OCI-LY1 (cell line): ENCODE measurements around the gene ATP1A3.

Experiments
- H2AFZ ChIP-seq: fragments of 200-600 bp; sonication (generic), shearing (Covaris generic); 2 replicates; pipeline ENCODE4 v1.6.0; 2014; ENCODE audit warnings: antibody characterized with exemption, mild to moderate bottlenecking, low read length
- H3F3A ChIP-seq: fragments of 200-600 bp; sonication (generic), shearing (Covaris generic); 2 replicates; pipeline ENCODE4 v1.6.0; 2014; ENCODE audit warnings: mild to moderate bottlenecking, antibody characterized with exemption, low read length, moderate library complexity; ENCODE audit not compliant: insufficient read depth
- H3K27ac ChIP-seq: fragments of 200-600 bp; sonication (generic); 2 replicates; pipeline ENCODE4 v1.5.1; 2014; ENCODE audit warnings: low read length, mixed run types, mild to moderate bottlenecking, low read depth; ENCODE audit not compliant: poor library complexity, severe bottlenecking
- H3K27me3 ChIP-seq: fragments of 200-600 bp; sonication (generic); 2 replicates; pipeline ENCODE4 v1.6.0; 2014; ENCODE audit warnings: antibody characterized with exemption, mild to moderate bottlenecking, low read length, moderate library complexity; ENCODE audit not compliant: insufficient read depth
- H3K36me3 ChIP-seq: fragments of 200-600 bp; sonication (generic); 2 replicates; pipeline ENCODE4 v1.6.1; 2014; ENCODE audit warnings: mild to moderate bottlenecking, antibody characterized with exemption, low read length, moderate library complexity, mixed read lengths; ENCODE audit not compliant: insufficient read depth
- H3K4me1 ChIP-seq: fragments of 200-600 bp; sonication (generic); 2 replicates; pipeline ENCODE4 v1.5.1; 2014; ENCODE audit warnings: mild to moderate bottlenecking, low read length, moderate library complexity; ENCODE audit not compliant: insufficient read depth, severe bottlenecking
- H3K4me2 ChIP-seq: fragments of 200-600 bp; sonication (generic), shearing (Covaris generic); 2 replicates; pipeline ENCODE4 v1.6.1; 2014; ENCODE audit warnings: low read length
- H3K4me3 ChIP-seq: fragments of 200-600 bp; sonication (generic); 2 replicates; pipeline ENCODE4 v1.5.1; 2014; ENCODE audit warnings: low read length, low read depth, mild to moderate bottlenecking, mixed read lengths; ENCODE audit not compliant: poor library complexity, severe bottlenecking
- H3K79me2 ChIP-seq: fragments of 200-600 bp; shearing (Covaris generic); 2 replicates; pipeline ENCODE4 v1.6.1; 2016; ENCODE audit warnings: mixed run types, low read length, mixed read lengths; ENCODE audit not compliant: insufficient read depth
- H3K9ac ChIP-seq: fragments of 200-600 bp; sonication (generic), shearing (Covaris generic); 2 replicates; pipeline ENCODE4 v1.6.1; 2014; ENCODE audit warnings: mild to moderate bottlenecking, low read length, mixed read lengths
- H3K9me2 ChIP-seq: fragments of 200-600 bp; sonication (generic), shearing (Covaris generic); 2 replicates; pipeline ENCODE4 v1.6.1; 2014; ENCODE audit warnings: low read depth, mild to moderate bottlenecking, low read length, mixed read lengths
- H3K9me3 ChIP-seq: fragments of 200-600 bp; shearing (Covaris generic); 2 replicates; pipeline ENCODE4 v1.6.1; 2014; ENCODE audit warnings: low read length, mixed read lengths
- H4K20me1 ChIP-seq: fragments of 200-600 bp; sonication (generic), shearing (Covaris generic); 2 replicates; pipeline ENCODE4 v1.6.0; 2016; ENCODE audit warnings: mild to moderate bottlenecking, low read length; ENCODE audit not compliant: insufficient read depth
- EZH2 ChIP-seq: fragments of 200-600 bp; sonication (generic), shearing (Covaris generic); IDR thresholded peaks from 2 replicates; pipeline ENCODE4 v1.8.0; 2017; ENCODE audit warnings: borderline replicate concordance, mixed run types, mild to moderate bottlenecking, antibody characterized with exemption, low read length, moderate library complexity, mixed read lengths
- TF ChIP-seq, protein P1 (sequence below): fragments of 200-600 bp; sonication (generic), shearing (Covaris generic); IDR thresholded peaks from 2 replicates; pipeline ENCODE4 v1.5.1; 2017; ENCODE audit warnings: mild to moderate bottlenecking, antibody characterized with exemption, low read length, moderate library complexity, mixed read lengths

Gene ATP1A3

DNA sequence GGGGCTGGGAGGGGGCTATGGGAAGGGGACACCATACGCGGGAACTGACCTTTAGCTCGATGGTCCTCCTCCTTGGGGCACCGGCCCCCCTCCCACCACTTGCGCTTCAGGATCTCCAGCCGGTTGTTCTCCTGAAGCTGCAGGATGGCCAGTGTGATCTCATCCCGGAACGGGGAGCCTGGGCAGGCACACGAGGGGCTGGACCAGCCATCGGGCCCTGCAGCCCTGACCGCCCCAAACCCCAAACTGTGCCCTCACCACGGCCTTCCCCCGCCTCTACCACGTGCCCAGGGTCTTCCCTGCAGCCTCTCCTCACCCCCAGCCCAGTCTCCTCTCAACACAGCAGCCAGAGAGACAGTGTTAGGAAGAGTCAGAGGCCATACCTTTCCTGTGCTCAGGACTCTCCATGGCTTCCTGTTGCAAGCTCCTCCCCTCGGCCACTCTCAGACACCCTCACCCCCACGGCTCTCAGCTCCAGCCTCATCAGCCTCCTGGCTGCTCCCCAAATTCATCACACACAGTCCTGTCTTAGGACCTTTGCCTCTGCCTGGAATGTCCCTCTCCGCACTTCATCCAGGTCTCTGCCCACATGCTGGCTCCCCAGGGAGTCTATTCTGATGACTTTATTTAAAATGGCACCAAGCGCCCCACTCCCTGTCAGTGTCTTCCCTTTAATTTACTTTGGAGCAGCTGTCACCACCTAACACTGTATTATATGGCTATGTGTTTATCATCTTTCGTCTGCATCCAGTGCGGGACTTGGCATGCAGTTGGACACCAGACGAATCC is 9.7 kb upstream of the ATP1A3 start:
- Histone ChIP-seq H3K9me2 (no peaks in the 10 kb centered on the region), H3F3A (no peaks in the 10 kb centered on the region), H3K4me3 (no peak overlapping the region), H3K9ac (no peak overlapping the region), H3K4me2 (no peak overlapping the region), H3K27ac (no peak overlapping the region), H3K27me3 (peaks cover 9% of the 10 kb centered on the region), H3K9me3 (no peaks in the 10 kb centered on the region), H3K79me2 (no peaks in the 10 kb centered on the region), H3K36me3 (no peaks in the 10 kb centered on the region), H3K4me1 (no peaks in the 10 kb centered on the region), H4K20me1 (no peaks in the 10 kb centered on the region), H2AFZ (no peak overlapping the region)
- TF ChIP-seq, protein P1, sequence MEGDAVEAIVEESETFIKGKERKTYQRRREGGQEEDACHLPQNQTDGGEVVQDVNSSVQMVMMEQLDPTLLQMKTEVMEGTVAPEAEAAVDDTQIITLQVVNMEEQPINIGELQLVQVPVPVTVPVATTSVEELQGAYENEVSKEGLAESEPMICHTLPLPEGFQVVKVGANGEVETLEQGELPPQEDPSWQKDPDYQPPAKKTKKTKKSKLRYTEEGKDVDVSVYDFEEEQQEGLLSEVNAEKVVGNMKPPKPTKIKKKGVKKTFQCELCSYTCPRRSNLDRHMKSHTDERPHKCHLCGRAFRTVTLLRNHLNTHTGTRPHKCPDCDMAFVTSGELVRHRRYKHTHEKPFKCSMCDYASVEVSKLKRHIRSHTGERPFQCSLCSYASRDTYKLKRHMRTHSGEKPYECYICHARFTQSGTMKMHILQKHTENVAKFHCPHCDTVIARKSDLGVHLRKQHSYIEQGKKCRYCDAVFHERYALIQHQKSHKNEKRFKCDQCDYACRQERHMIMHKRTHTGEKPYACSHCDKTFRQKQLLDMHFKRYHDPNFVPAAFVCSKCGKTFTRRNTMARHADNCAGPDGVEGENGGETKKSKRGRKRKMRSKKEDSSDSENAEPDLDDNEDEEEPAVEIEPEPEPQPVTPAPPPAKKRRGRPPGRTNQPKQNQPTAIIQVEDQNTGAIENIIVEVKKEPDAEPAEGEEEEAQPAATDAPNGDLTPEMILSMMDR, result no peak
- no peak for TF ChIP-seq EZH2

DNA sequence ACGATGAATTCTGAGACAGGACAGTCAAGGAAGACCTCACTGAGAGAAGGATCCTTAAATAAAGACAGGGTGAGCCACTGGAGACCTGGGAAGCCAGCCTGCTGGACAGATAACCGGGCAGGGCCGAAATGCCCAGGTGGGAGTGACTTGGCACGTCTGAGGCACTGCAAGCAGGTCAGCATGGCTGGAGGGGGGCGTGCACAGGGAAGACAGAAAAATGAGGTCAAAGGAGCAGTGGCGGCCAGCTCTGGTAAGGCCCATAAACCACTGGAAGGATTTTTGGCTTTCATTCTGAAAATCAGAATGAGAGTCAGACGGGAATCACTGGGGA is 5.8 kb upstream of the ATP1A3 start:
- peaks cover 14% of the 10 kb centered on the region for H3K27me3 ChIP-seq
- no peaks in the 10 kb centered on the region for H4K20me1 ChIP-seq
- no peak overlapping the region for H3K4me3 ChIP-seq
- no peaks in the 10 kb centered on the region for H3K79me2 ChIP-seq
- H3K27ac ChIP-seq, result no peak overlapping the region
- no peaks in the 10 kb centered on the region for H3F3A ChIP-seq
- TF ChIP-seq, protein P1, result no peak
- TF ChIP-seq EZH2, result no peak
- H3K9me3 ChIP-seq, result no peaks in the 10 kb centered on the region
- no peak overlapping the region for H3K9ac ChIP-seq
- H3K4me2 ChIP-seq, result no peak overlapping the region
- no peaks in the 10 kb centered on the region for H3K9me2 ChIP-seq
- H3K36me3 ChIP-seq, result no peaks in the 10 kb centered on the region
- H2AFZ ChIP-seq, result no peak overlapping the region
- H3K4me1 ChIP-seq, result peaks cover 13% of the 10 kb centered on the region

DNA sequence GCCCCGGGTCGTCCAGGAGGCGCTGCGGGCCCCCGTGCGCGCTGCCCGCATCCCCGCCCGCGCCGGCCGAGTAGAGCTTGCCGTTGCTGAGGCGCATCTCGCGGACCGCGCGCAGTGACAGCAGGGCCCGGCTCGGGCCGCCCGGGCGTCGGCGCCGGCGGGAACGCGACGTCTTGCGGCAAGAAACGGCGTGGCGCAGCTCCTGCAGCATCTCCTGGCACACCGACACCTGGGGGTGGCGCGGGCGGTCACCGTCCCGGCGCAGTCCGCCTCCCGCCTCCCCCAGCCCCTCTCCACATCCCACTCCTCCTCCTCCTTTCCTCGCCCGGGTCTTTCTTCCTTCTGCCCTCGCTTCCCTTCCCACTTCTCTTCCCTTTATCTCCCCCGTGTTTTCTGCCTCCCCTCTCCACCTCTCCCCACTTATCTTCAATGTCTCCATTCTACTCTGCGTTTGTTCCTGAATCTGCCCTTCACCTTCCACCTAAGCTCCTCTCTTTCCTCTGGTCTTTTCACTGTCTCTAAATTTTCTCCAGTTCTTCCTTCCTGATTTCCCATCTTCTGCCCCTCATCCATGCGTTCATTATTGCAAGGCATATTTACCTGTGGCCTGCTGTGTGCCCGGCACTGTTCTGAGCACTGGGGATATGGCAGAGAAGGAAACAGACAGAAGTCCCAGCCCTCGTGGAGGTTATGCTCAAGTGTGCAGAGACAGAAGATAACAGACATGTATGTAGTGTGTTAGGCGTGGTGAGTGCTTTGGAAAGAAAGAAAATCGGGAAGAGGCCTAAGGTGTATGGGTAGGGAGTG is 5.2 kb upstream of the ATP1A3 start:
- Histone ChIP-seq H3K9ac (no peak overlapping the region), H3K4me1 (peaks cover 13% of the 10 kb centered on the region), H3K79me2 (no peaks in the 10 kb centered on the region), H3K4me2 (no peak overlapping the region), H3F3A (no peaks in the 10 kb centered on the region), H4K20me1 (no peaks in the 10 kb centered on the region), H3K9me2 (no peaks in the 10 kb centered on the region), H2AFZ (no peak overlapping the region), H3K4me3 (no peak overlapping the region), H3K27ac (no peak overlapping the region), H3K27me3 (peaks cover 14% of the 10 kb centered on the region), H3K36me3 (no peaks in the 10 kb centered on the region), H3K9me3 (no peaks in the 10 kb centered on the region)
- no peak for TF ChIP-seq EZH2
- TF ChIP-seq, protein P1, result no peak
